Stomach (tissue), 4 donors: ENCODE results near the gene PRKAR2B.

Source experiments
- EP300 ChIP-seq: sonication (generic); formaldehyde crosslinking; IDR thresholded peaks from one replicate; pipeline ENCODE4 v1.6.1; 2017; ENCODE audit warnings: antibody characterized with exemption
- POLR2A ChIP-seq, 4 donors: fragments of 450-650 bp; IDR thresholded peaks; one replicate each; pipeline ENCODE4 v1.6.1; 2016; ENCODE audit warnings: antibody characterized with exemption in 4 of 4, control low read depth in 2 of 4, mild to moderate bottlenecking in 1 of 4, moderate library complexity in 1 of 4
- POLR2AphosphoS5 ChIP-seq, 3 donors: sonication (generic); formaldehyde crosslinking; IDR thresholded peaks; one replicate each; pipeline ENCODE4 v1.6.1; 2016; ENCODE audit warnings: antibody characterized with exemption in 3 of 3
- TF ChIP-seq, protein P1 (sequence below), 7 experiments: fragments of 450-650 bp in 4 of 7; fragments of 200-600 bp in 3 of 7; sonication (generic) in 3 of 7; IDR thresholded peaks; one replicate each; pipeline ENCODE4 v1.5.1; 2016 to 2019; ENCODE audit warnings: antibody characterized with exemption in 7 of 7, control low read depth in 2 of 7, mild to moderate bottlenecking in 1 of 7

DNA sequence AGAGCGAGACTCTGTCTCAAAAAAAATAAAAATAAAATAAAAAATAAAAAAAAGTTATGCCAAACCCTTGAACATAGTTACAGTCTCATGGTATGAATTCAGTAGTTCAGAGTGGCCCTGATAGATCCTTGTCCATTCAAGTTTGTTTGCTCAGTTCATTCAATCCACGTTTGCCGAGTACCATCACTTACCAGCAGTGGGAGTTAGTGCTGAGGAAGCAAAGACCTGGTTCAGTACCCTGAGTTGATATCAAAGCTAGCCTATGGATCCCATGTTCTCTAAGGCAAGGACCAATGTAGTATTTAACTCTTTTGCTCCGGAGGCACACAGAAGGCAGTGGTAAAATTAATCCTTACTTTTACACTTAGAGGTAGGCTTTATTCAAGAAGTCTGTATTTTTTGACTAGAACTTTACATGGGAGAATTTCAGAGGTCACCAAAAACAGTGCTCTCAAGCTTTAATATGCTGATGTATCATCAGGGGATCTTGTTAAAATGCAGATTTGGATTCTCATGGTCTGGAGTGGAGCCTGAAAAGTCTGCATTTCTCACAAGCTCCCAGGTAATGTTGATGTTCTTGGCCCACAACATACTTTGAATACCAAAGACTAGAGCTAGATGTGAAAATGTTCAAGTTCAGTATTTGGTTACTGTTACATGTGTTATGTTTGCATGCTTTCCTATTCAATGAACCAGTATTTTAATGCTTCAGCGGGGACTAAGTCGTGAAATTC is 86.1 kb downstream of the PRKAR2B start:
- TF ChIP-seq, protein P1, sequence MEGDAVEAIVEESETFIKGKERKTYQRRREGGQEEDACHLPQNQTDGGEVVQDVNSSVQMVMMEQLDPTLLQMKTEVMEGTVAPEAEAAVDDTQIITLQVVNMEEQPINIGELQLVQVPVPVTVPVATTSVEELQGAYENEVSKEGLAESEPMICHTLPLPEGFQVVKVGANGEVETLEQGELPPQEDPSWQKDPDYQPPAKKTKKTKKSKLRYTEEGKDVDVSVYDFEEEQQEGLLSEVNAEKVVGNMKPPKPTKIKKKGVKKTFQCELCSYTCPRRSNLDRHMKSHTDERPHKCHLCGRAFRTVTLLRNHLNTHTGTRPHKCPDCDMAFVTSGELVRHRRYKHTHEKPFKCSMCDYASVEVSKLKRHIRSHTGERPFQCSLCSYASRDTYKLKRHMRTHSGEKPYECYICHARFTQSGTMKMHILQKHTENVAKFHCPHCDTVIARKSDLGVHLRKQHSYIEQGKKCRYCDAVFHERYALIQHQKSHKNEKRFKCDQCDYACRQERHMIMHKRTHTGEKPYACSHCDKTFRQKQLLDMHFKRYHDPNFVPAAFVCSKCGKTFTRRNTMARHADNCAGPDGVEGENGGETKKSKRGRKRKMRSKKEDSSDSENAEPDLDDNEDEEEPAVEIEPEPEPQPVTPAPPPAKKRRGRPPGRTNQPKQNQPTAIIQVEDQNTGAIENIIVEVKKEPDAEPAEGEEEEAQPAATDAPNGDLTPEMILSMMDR (IDR thresholded peaks at IDR 0.05): no peak
- no peak for TF ChIP-seq POLR2A (IDR thresholded peaks at IDR 0.05)
- TF ChIP-seq POLR2AphosphoS5 (IDR thresholded peaks at IDR 0.05): no peak
- no peak for TF ChIP-seq EP300
